BLaER1 (cell line): ENCODE results near the gene CRY2.

ENCODE experiments used
- H3K27ac ChIP-seq: shearing (Covaris generic); formaldehyde crosslinking; 2 replicates; pipeline ENCODE4 v1.8.1; 2022
- H3K27me3 ChIP-seq: shearing (Covaris generic); formaldehyde crosslinking; 2 replicates; pipeline ENCODE4 v1.8.1; 2022
- H3K36me3 ChIP-seq: shearing (Covaris generic); formaldehyde crosslinking; 2 replicates; pipeline ENCODE4 v1.8.1; 2022
- H3K4me1 ChIP-seq: shearing (Covaris generic); formaldehyde crosslinking; 2 replicates; pipeline ENCODE4 v1.8.1; 2022
- H3K4me2 ChIP-seq: shearing (Covaris generic); formaldehyde crosslinking; 2 replicates; pipeline ENCODE4 v1.8.1; 2022
- H3K4me3 ChIP-seq: shearing (Covaris generic); formaldehyde crosslinking; 2 replicates; pipeline ENCODE4 v1.8.1; 2022
- H3K9ac ChIP-seq: shearing (Covaris generic); formaldehyde crosslinking; 2 replicates; pipeline ENCODE4 v1.8.1; 2022
- H3K9me3 ChIP-seq: shearing (Covaris generic); formaldehyde crosslinking; 2 replicates; pipeline ENCODE4 v1.8.1; 2022
- H4K20me1 ChIP-seq: shearing (Covaris generic); formaldehyde crosslinking; 2 replicates; pipeline ENCODE4 v1.8.1; 2022
- Cebpa-rat ChIP-seq: shearing (Covaris generic); IDR thresholded peaks from 2 replicates; pipeline ENCODE4 v1.8.1; 2022

The CRY2 gene

GRCh38 chr11:45857961-45858474 is 10.7 kb downstream of the CRY2 start:
- no peak overlapping the region for H3K27ac ChIP-seq
- peaks cover 80% of the 10 kb centered on the region for H3K36me3 ChIP-seq
- TF ChIP-seq Cebpa-rat: no peak
- H3K4me2 ChIP-seq: no peak overlapping the region
- H3K4me3 ChIP-seq: no peak overlapping the region
- H3K4me1 ChIP-seq: peaks cover 8% of the 10 kb centered on the region; the same call in 1 of the 2 replicates
- H3K9ac ChIP-seq: no peak overlapping the region
- H4K20me1 ChIP-seq: peaks cover 72% of the 10 kb centered on the region
- no peaks in the 10 kb centered on the region for H3K27me3 ChIP-seq
- H3K9me3 ChIP-seq: no peaks in the 10 kb centered on the region

DNA sequence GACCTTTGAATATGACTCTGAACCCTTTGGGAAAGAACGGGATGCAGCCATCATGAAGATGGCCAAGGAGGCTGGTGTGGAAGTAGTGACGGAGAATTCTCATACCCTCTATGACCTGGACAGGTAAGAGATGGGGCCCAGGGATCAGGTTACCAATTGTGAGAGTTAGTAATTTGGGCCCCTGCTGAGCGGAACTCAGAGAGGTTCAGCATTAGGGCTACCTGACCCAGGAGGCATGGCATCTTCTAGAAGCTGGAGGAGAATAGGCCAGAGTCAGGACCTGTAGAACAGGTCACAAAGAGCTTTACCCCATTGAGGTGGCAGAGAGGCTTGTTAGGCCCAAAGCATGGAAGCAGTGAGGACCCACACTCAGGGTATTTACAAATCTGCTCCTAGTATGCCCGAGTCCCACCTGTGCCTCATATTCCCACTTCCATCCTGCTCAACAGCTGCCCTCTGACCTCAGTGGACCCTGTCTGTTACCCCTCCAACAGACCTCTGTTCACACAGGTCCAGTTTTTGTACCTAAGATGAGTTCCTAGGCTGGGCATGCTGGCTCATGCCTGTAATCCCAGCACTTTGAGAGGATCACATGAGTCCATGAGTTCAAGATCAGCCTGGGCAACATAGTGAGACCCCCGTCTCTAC is 11.6 kb downstream of the CRY2 start:
- H3K9me3 ChIP-seq: no peaks in the 10 kb centered on the region
- H3K4me3 ChIP-seq: no peak overlapping the region
- peaks cover 8% of the 10 kb centered on the region; the same call in 1 of the 2 replicates for H3K4me1 ChIP-seq
- H3K9ac ChIP-seq: no peak overlapping the region
- peaks cover 63% of the 10 kb centered on the region for H4K20me1 ChIP-seq
- no peak for TF ChIP-seq Cebpa-rat
- no peak overlapping the region for H3K27ac ChIP-seq
- no peaks in the 10 kb centered on the region for H3K27me3 ChIP-seq
- H3K4me2 ChIP-seq: no peak overlapping the region
- peaks cover 89% of the 10 kb centered on the region for H3K36me3 ChIP-seq

GRCh38 chr11:45859661-45860140 is 12.4 kb downstream of the CRY2 start:
- Histone ChIP-seq H3K9ac (no peak overlapping the region), H3K4me2 (no peak overlapping the region), H3K4me1 (0 out of 2 replicates have a peak, but pooled peaks cover under 1% of the 10 kb centered on the region), H3K36me3 (peaks cover 97% of the 10 kb centered on the region), H4K20me1 (peaks cover 55% of the 10 kb centered on the region), H3K4me3 (no peak overlapping the region), H3K27me3 (no peaks in the 10 kb centered on the region), H3K27ac (no peak overlapping the region), H3K9me3 (no peaks in the 10 kb centered on the region)
- TF ChIP-seq Cebpa-rat: no peak

DNA sequence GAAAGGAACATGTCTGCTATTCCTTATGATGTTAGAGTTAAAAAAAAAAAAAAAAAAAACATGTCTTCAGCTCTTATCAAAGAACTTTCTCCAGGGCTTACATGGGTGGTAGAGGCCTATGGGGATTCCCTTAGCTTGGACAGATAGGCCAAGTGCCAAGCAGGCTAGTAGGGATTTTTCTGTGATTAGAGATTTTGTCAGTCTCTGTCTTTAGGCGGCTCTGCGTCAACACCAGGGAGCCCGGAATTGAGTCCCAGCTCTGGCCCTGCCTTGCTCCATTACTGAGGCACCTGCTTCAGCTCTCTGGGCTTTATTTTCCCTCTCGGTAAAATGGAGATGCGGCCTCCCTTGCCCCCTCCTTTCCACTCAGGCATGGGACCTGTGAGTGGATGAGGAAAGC is 13.1 kb downstream of the CRY2 start:
- H3K4me2 ChIP-seq: no peak overlapping the region
- H3K9ac ChIP-seq: no peak overlapping the region
- H3K27me3 ChIP-seq: no peaks in the 10 kb centered on the region
- H3K27ac ChIP-seq: no peak overlapping the region
- H3K9me3 ChIP-seq: no peaks in the 10 kb centered on the region
- H3K4me1 ChIP-seq: no peaks in the 10 kb centered on the region
- H3K36me3 ChIP-seq: peaks cover 99% of the 10 kb centered on the region
- H3K4me3 ChIP-seq: no peak overlapping the region
- H4K20me1 ChIP-seq: peaks cover 50% of the 10 kb centered on the region
- no peak for TF ChIP-seq Cebpa-rat

DNA sequence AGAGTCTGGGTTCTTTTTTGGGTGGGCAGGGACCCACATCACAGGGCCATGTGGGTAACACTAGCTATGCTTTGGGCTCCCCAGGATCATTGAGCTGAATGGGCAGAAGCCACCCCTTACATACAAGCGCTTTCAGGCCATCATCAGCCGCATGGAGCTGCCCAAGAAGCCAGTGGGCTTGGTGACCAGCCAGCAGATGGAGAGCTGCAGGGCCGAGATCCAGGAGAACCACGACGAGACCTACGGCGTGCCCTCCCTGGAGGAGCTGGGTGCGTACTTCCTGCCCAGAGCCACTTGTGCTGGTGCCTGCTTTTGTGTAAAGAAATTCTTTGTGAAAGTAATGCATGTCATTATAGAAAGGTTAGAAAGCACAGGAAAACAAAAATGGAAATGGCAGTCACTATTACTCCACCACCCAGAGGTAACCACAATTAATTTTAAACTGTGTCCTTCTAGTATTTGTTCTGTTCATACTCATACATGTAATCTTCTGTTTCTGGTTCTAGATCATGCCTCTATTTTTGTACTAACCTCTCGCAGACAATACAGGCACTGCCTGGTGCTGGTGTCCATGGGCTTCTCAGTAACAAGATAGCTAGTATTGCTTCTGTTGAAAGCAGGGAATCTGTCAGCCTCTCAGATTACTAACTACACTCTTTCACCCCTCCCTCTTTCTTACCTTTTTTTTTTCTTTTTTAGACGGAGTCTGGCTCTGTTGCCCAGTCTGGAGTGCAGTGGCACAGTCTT is 13.7 kb downstream of the CRY2 start:
- Histone ChIP-seq H3K4me3 (no peak overlapping the region), H4K20me1 (peaks cover 50% of the 10 kb centered on the region), H3K4me1 (no peaks in the 10 kb centered on the region), H3K9me3 (no peaks in the 10 kb centered on the region), H3K4me2 (no peak overlapping the region), H3K36me3 (peaks cover 99% of the 10 kb centered on the region), H3K9ac (no peak overlapping the region), H3K27ac (no peak overlapping the region), H3K27me3 (no peaks in the 10 kb centered on the region)
- TF ChIP-seq Cebpa-rat: no peak

DNA sequence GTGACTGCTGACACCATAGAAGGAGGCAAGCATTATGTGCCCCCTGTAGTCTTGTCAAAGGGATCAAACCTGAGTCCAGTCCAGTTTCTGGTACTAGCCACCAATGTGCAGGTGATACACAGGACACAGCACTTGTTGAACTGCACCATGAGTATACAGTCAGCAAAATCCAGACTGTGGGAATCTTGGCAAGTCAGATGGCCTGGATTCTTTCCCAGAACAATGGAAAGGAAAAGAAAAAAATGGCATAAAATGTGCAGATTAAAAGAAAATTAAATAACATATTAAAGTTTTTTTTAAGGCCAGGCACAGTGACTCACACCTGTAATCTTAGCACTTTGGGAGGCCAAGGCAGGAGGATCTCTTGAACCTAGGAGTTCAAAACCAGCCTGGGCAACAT is 16.8 kb downstream of the CRY2 start:
- Histone ChIP-seq H3K36me3 (peaks cover 99% of the 10 kb centered on the region), H3K9me3 (no peaks in the 10 kb centered on the region), H3K4me2 (no peak overlapping the region), H3K4me1 (no peaks in the 10 kb centered on the region), H3K9ac (no peak overlapping the region), H3K27me3 (no peaks in the 10 kb centered on the region; the same call in 1 of the 2 replicates), H3K4me3 (no peak overlapping the region), H3K27ac (no peak overlapping the region), H4K20me1 (peaks cover 33% of the 10 kb centered on the region)
- TF ChIP-seq Cebpa-rat: no peak

- Histone ChIP-seq H3K27ac (no peak overlapping the region), H3K4me3 (no peak overlapping the region), H3K27me3 (no peaks in the 10 kb centered on the region; the same call in 1 of the 2 replicates), H3K36me3 (peaks cover 93% of the 10 kb centered on the region), H3K4me2 (no peak overlapping the region), H4K20me1 (peaks cover 47% of the 10 kb centered on the region), H3K4me1 (peaks cover 25% of the 10 kb centered on the region), H3K9me3 (no peaks in the 10 kb centered on the region), H3K9ac (no peak overlapping the region)
- TF ChIP-seq Cebpa-rat: no peak
Observed at GRCh38 chr11:45869551-45869950, 22.3 kb downstream of the CRY2 start.

DNA sequence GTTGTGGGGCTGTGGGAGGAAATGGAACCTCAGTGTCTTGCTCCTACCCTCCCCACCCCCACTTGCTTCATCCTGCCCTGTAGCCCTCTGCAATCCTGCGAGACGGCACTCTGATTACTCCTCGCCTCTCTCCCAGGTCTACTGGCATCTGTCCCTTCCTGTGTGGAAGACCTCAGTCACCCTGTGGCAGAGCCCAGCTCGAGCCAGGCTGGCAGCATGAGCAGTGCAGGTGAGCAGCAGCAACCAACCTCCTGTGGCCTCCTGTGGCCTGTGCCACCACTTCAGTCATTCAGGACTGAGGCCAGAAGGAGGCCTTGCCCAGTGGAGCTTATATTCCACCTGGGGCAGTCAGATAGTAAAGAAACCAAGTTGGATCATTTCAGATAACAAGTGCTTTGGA is 23.4 kb downstream of the CRY2 start:
- peaks cover 93% of the 10 kb centered on the region for H3K36me3 ChIP-seq
- no peak overlapping the region for H3K4me3 ChIP-seq
- H4K20me1 ChIP-seq: peaks cover 48% of the 10 kb centered on the region
- no peaks in the 10 kb centered on the region for H3K9me3 ChIP-seq
- no peak overlapping the region for H3K4me2 ChIP-seq
- H3K9ac ChIP-seq: no peak overlapping the region
- no peak for TF ChIP-seq Cebpa-rat
- H3K27me3 ChIP-seq: no peaks in the 10 kb centered on the region; the same call in 1 of the 2 replicates
- peaks cover 25% of the 10 kb centered on the region for H3K4me1 ChIP-seq
- H3K27ac ChIP-seq: no peak overlapping the region

GRCh38 chr11:45871638-45872037 is 24.4 kb downstream of the CRY2 start:
- Histone ChIP-seq H3K9me3 (no peaks in the 10 kb centered on the region), H3K4me2 (peak overlapping the region; percentile 56), H4K20me1 (peaks cover 51% of the 10 kb centered on the region), H3K4me3 (no peak overlapping the region), H3K4me1 (peaks cover 25% of the 10 kb centered on the region), H3K36me3 (peaks cover 93% of the 10 kb centered on the region), H3K9ac (peak overlapping the region; percentile 5; the same call in 1 of the 2 replicates), H3K27me3 (no peaks in the 10 kb centered on the region; the same call in 1 of the 2 replicates), H3K27ac (peak overlapping the region; percentile 45)
- TF ChIP-seq Cebpa-rat: no peak
